Measurements from ENCODE around the gene PRR15.

- TF ChIP-seq MAX (IDR thresholded peaks at IDR 0.05), result no peak
- no peak for TF ChIP-seq TAF1 (IDR thresholded peaks at IDR 0.05; ENCODE audit: low read depth)
- no peak for TF ChIP-seq YY1 (IDR thresholded peaks at IDR 0.05; ENCODE audit: low read depth)
- no peak for TF ChIP-seq EP300 (IDR thresholded peaks at IDR 0.05; ENCODE audit: borderline replicate concordance)
- no peak for TF ChIP-seq EGR1 (IDR thresholded peaks at IDR 0.05)
- TF ChIP-seq ZBTB7A (IDR thresholded peaks at IDR 0.05; ENCODE audit: low read depth), result no peak
Observed at GRCh38 chr7:29587195-29587808, 23.7 kb downstream of the PRR15 start.
